Aorta (tissue), 5 donors: Measurements from ENCODE around the gene ABLIM2. TPM values are rescaled to one million over a fixed set of nuclear protein-coding genes. Genes with fewer than 3 reads are reported as not detected.

Source experiments
- ATAC-seq: fragments of 200-7000 bp; cut with Tn5 transposase; one replicate; pipeline ENCODE4 v1.9.1; 2022; ENCODE audit warnings: moderate library complexity; ENCODE audit not compliant: low FRiP score
- DNase-seq, 2 donors: peaks; one replicate each; pipeline ENCODE4 v3.0.0-alpha.2; 2020
- H3K27ac ChIP-seq, 2 donors: one replicate each; pipeline ENCODE4 v1.5.1; 2013; ENCODE audit warnings: low read length in 2 of 2, mild to moderate bottlenecking in 2 of 2, moderate library complexity in 2 of 2, control low read depth in 1 of 2, inconsistent platforms in 1 of 2, low read depth in 1 of 2
- H3K27me3 ChIP-seq, 2 donors: one replicate each; pipeline ENCODE4 v1.6.1; 2013; ENCODE audit warnings: control low read depth in 1 of 2, low read length in 1 of 2, mild to moderate bottlenecking in 1 of 2, moderate library complexity in 1 of 2; ENCODE audit not compliant: insufficient read depth in 2 of 2, control insufficient read depth in 1 of 2
- H3K36me3 ChIP-seq, 2 donors: one replicate each; pipeline ENCODE4 v1.6.1; 2013; ENCODE audit warnings: control low read depth in 1 of 2, low read length in 1 of 2, mild to moderate bottlenecking in 1 of 2; ENCODE audit not compliant: insufficient read depth in 2 of 2, control insufficient read depth in 1 of 2
- H3K4me1 ChIP-seq, 2 donors: one replicate each; pipeline ENCODE4 v1.6.1; 2013; ENCODE audit warnings: low read length in 2 of 2, control low read depth in 1 of 2, mild to moderate bottlenecking in 1 of 2, moderate library complexity in 1 of 2; ENCODE audit not compliant: insufficient read depth in 2 of 2, control insufficient read depth in 1 of 2
- H3K4me3 ChIP-seq, 2 donors: one replicate each; pipeline ENCODE4 v1.5.1; 2013; ENCODE audit warnings: low read length in 2 of 2, control low read depth in 1 of 2, mild to moderate bottlenecking in 1 of 2
- H3K9me3 ChIP-seq: one replicate; pipeline ENCODE4 v1.6.1; 2013; ENCODE audit warnings: mild to moderate bottlenecking, low read length; ENCODE audit not compliant: control insufficient read depth
- WGBS, 2 donors: extraction: QIAGEN DNeasy Blood & Tissue Kit; methylation state at CpG; one replicate each; pipeline ENCODE4 v1.1.7; 2013; 5-methylcytosine and 5-hydroxymethylcytosine counted together
- intact Hi-C, 2 donors: fragments of 100-400 bp; cut with DNase I; formaldehyde crosslinking; loops; one replicate each; pipeline versions ENCODE4 v1.14.2 to v1.15.0; 2022
- polyA plus RNA-seq, 2 donors: library from polyadenylated mRNA; stranded (reverse); fragments of 200-250 nt; gene quantifications; one replicate each; pipeline ENCODE4 v1.2.3, GENCODE V29; 2013
- total RNA-seq, 2 donors: library from RNA; stranded (reverse); fragmentation: NEBNext Ultra II Directional; extraction: Animal tissue kit (Norgen Biotek cat#: 25700); gene quantifications; one replicate each; pipeline ENCODE4 v1.2.1, GENCODE V29; 2021
- donor health status: healthy with polysubstance abuse.
- donor health status: Bipolar disorder and iron deficiency.
- donor health status: DM: no; HTN: no; CAD: no.
- donor health status: DM: no; HTN: no; CAD: no.
- donor health status: DM: yes; HTN: yes; CAD: no.

Gene ABLIM2
- total and polyA plus RNA-seq, 4 donors, result 5.3 to 20.2 (median 11.1) TPM

- no peak overlapping the region for H3K27ac ChIP-seq
- WGBS, 2 donors, result 83 to 94% methylated on average over 8 of the region's 8 CpGs
- DNase-seq, result no peak
- peaks cover 0 to 1% of the 10 kb centered on the region in 2 donors for H3K36me3 ChIP-seq
- H3K9me3 ChIP-seq, result no peaks in the 10 kb centered on the region
- ATAC-seq, result no peak
- H3K27me3 ChIP-seq, result no peaks in the 10 kb centered on the region
- no peak overlapping the region for H3K4me3 ChIP-seq
- H3K4me1 ChIP-seq, result no peaks in the 10 kb centered on the region
- intact Hi-C loops, result no loop called here
Measured at GRCh38 chr4:8097721-8098345, 60.8 kb downstream of the ABLIM2 start.

- Histone ChIP-seq H3K4me1 (no peaks in the 10 kb centered on the region), H3K36me3 (peaks cover 0 to 1% of the 10 kb centered on the region in 2 donors), H3K27me3 (no peaks in the 10 kb centered on the region), H3K9me3 (no peaks in the 10 kb centered on the region), H3K27ac (no peak overlapping the region), H3K4me3 (no peak overlapping the region)
- WGBS, 2 donors, result 94 to 96% methylated on average over 23 of the region's 23 CpGs
- DNase-seq (no peak), ATAC-seq (peak; percentile 9)
- intact Hi-C loops, result no loop called here
Measured at GRCh38 chr4:8097141-8097541, 61.5 kb downstream of the ABLIM2 start.

- Histone ChIP-seq H3K4me3 (no peak overlapping the region), H3K27me3 (no peaks in the 10 kb centered on the region), H3K4me1 (no peaks in the 10 kb centered on the region), H3K9me3 (no peaks in the 10 kb centered on the region), H3K36me3 (peaks cover 0 to 1% of the 10 kb centered on the region in 2 donors), H3K27ac (no peak overlapping the region)
- 81 to 86% methylated on average over 11 to 12 of the region's 12 CpGs for WGBS, 2 donors
- intact Hi-C loops, result no loop called here
- ATAC-seq (no peak), DNase-seq (no peak)
Measured at GRCh38 chr4:8096690-8097061, 61.9 kb downstream of the ABLIM2 start.

- 88 to 92% methylated on average over 21 of the region's 21 CpGs for WGBS, 2 donors
Measured at GRCh38 chr4:8095956-8096689, 62.5 kb downstream of the ABLIM2 start.

GRCh38 chr4:8093587-8094274 is 64.9 kb downstream of the ABLIM2 start:
- intact Hi-C loops, result no loop called here
- Histone ChIP-seq H3K9me3 (no peaks in the 10 kb centered on the region), H3K27me3 (no peaks in the 10 kb centered on the region), H3K4me3 (no peak overlapping the region), H3K4me1 (no peaks in the 10 kb centered on the region), H3K36me3 (peaks cover 0 to 1% of the 10 kb centered on the region in 2 donors), H3K27ac (no peak overlapping the region)
- WGBS, 2 donors, result 93 to 96% methylated on average over 2 of the region's 2 CpGs
- DNase-seq, result no peak
- no peak for ATAC-seq

More at GRCh38 chr4:8095956-8096689, 62.5 kb downstream of the ABLIM2 start:
- H3K36me3 ChIP-seq, result peaks cover 0 to 1% of the 10 kb centered on the region in 2 donors
- H3K27me3 ChIP-seq, result no peaks in the 10 kb centered on the region
- no peak for DNase-seq
- no peak for ATAC-seq
- H3K4me1 ChIP-seq, result no peaks in the 10 kb centered on the region
- no peak overlapping the region for H3K27ac ChIP-seq
- no peak overlapping the region for H3K4me3 ChIP-seq
- intact Hi-C loops, result no loop called here
- H3K9me3 ChIP-seq, result no peaks in the 10 kb centered on the region

GRCh38 chr4:8092282-8092681 is 66.3 kb downstream of the ABLIM2 start:
- no peaks in the 10 kb centered on the region for H3K27me3 ChIP-seq
- intact Hi-C loops, result no loop called here
- 96 to 100% methylated on average over 2 of the region's 2 CpGs for WGBS, 2 donors
- no peaks in the 10 kb centered on the region for H3K4me1 ChIP-seq
- no peak for ATAC-seq
- no peak overlapping the region for H3K4me3 ChIP-seq
- no peak overlapping the region for H3K27ac ChIP-seq
- H3K9me3 ChIP-seq, result no peaks in the 10 kb centered on the region
- DNase-seq, result no peak
- peaks cover 0 to 1% of the 10 kb centered on the region in 2 donors for H3K36me3 ChIP-seq

- DNase-seq (no peak), ATAC-seq (no peak)
- WGBS, 2 donors, result 79 to 88% methylated on average over 12 of the region's 12 CpGs
- H3K27ac ChIP-seq, result no peak overlapping the region
- H3K4me1 ChIP-seq, result no peaks in the 10 kb centered on the region
- intact Hi-C loops, result no loop called here
- H3K27me3 ChIP-seq, result no peaks in the 10 kb centered on the region
- no peaks in the 10 kb centered on the region for H3K9me3 ChIP-seq
- no peaks in the 10 kb centered on the region for H3K36me3 ChIP-seq
- H3K4me3 ChIP-seq, result no peak overlapping the region
Measured at GRCh38 chr4:8090744-8091301, 67.8 kb downstream of the ABLIM2 start.

GRCh38 chr4:8090312-8090711 is 68.3 kb downstream of the ABLIM2 start:
- no peak overlapping the region for H3K27ac ChIP-seq
- no peak for DNase-seq
- H3K4me1 ChIP-seq, result no peaks in the 10 kb centered on the region
- 76 to 82% methylated on average over 4 of the region's 4 CpGs for WGBS, 2 donors
- no peak overlapping the region for H3K4me3 ChIP-seq
- no peaks in the 10 kb centered on the region for H3K36me3 ChIP-seq
- H3K27me3 ChIP-seq, result no peaks in the 10 kb centered on the region
- intact Hi-C loops, result no loop called here
- H3K9me3 ChIP-seq, result no peaks in the 10 kb centered on the region
- no peak for ATAC-seq
